GM19397 (cell line): ENCODE measurements around the gene C10orf143.
"Not testable (repeated sequence)": the region's sequence is repeated elsewhere in the genome, so short reads cannot be mapped to it uniquely, and the experiment has no call there.

Source experiments
- ATAC-seq: cut with Tn5 transposase; IDR thresholded peaks from one replicate; pipeline ENCODE4 v1.9.1; 2021; ENCODE audit warnings: mild to moderate bottlenecking, moderate library complexity; ENCODE audit not compliant: unreplicated experiment

C10orf143 gene

GRCh38 chr10:130112821-130113220, 2.2 kb upstream of the C10orf143 start:
- ATAC-seq = no peak

GRCh38 chr10:130111852-130112180, 1.2 kb upstream of the C10orf143 start:
- ATAC-seq = no peak

GRCh38 chr10:130111113-130111851, 652 bp upstream of the C10orf143 start:
- peak; percentile 86 for ATAC-seq

GRCh38 chr10:130109796-130110245, 809 bp downstream of the C10orf143 start:
- no peak for ATAC-seq

- ATAC-seq = no peak
Measured at GRCh38 chr10:130108934-130109604, 1.6 kb downstream of the C10orf143 start.

- ATAC-seq = not testable (repeated sequence)
Measured at GRCh38 chr10:130108146-130108545, 2.5 kb downstream of the C10orf143 start.

- no peak for ATAC-seq
Measured at GRCh38 chr10:130105724-130106123, 4.9 kb downstream of the C10orf143 start.

GRCh38 chr10:130099344-130099743, 11.3 kb downstream of the C10orf143 start:
- ATAC-seq = no peak

- not testable (repeated sequence) for ATAC-seq
Measured at GRCh38 chr10:130090565-130090964, 20.1 kb downstream of the C10orf143 start.

- no peak for ATAC-seq
Measured at GRCh38 chr10:130080461-130080814, 30.2 kb downstream of the C10orf143 start.

- no peak for ATAC-seq
Measured at GRCh38 chr10:130079614-130080460, 30.8 kb downstream of the C10orf143 start.

GRCh38 chr10:130078120-130078519, 32.5 kb downstream of the C10orf143 start:
- ATAC-seq = no peak

GRCh38 chr10:130076681-130077080, 33.9 kb downstream of the C10orf143 start:
- ATAC-seq = no peak

GRCh38 chr10:130074639-130075038, 36.0 kb downstream of the C10orf143 start:
- no peak for ATAC-seq

GRCh38 chr10:130073912-130074311, 36.7 kb downstream of the C10orf143 start:
- no peak for ATAC-seq

GRCh38 chr10:130072247-130072646, 38.4 kb downstream of the C10orf143 start:
- ATAC-seq = no peak

GRCh38 chr10:130067893-130068292, 42.7 kb downstream of the C10orf143 start:
- no peak for ATAC-seq

- no peak for ATAC-seq
Measured at GRCh38 chr10:130066743-130067142, 43.9 kb downstream of the C10orf143 start.

- ATAC-seq = no peak
Measured at GRCh38 chr10:130065251-130065650, 45.4 kb downstream of the C10orf143 start.

GRCh38 chr10:130064783-130065182, 45.8 kb downstream of the C10orf143 start:
- ATAC-seq = no peak

- ATAC-seq = no peak
Measured at GRCh38 chr10:130062976-130063375, 47.7 kb downstream of the C10orf143 start.

- no peak for ATAC-seq
Measured at GRCh38 chr10:130062201-130062600, 48.4 kb downstream of the C10orf143 start.
